HG02610 (cell line): ENCODE results near the gene BRPF3.
"Not testable (repeated sequence)": the region's sequence is repeated elsewhere in the genome, so short reads cannot be mapped to it uniquely, and the experiment has no call there.

Source experiments
- ATAC-seq: cut with Tn5 transposase; IDR thresholded peaks from one replicate; pipeline ENCODE4 v1.9.1; 2021; ENCODE audit warnings: mild to moderate bottlenecking, moderate library complexity; ENCODE audit not compliant: unreplicated experiment

Gene BRPF3

DNA sequence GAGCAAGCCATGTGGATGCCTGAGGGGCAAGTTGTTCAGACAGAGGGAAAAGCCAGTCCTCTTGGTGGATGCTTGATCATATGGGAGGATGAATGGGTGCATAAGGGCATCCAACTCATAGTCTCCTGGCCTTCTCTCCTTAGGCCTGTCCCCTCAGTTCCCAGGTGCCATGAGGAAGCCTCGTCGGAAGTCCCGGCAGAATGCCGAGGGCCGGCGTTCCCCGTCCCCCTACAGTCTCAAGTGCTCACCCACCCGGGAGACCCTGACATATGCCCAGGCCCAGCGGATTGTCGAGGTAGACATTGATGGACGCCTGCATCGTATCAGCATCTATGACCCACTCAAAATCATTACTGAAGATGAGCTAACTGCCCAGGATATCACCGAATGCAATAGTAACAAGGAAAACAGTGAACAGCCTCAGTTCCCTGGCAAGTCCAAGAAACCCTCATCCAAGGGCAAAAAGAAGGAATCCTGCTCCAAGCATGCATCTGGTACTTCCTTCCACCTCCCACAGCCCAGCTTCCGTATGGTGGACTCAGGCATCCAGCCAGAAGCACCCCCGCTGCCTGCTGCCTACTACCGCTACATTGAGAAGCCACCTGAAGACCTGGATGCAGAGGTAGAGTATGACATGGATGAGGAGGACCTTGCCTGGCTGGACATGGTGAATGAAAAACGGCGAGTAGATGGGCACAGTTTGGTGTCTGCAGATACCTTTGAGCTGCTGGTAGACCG, 3.8 kb downstream of the BRPF3 start:
- ATAC-seq: no peak

DNA sequence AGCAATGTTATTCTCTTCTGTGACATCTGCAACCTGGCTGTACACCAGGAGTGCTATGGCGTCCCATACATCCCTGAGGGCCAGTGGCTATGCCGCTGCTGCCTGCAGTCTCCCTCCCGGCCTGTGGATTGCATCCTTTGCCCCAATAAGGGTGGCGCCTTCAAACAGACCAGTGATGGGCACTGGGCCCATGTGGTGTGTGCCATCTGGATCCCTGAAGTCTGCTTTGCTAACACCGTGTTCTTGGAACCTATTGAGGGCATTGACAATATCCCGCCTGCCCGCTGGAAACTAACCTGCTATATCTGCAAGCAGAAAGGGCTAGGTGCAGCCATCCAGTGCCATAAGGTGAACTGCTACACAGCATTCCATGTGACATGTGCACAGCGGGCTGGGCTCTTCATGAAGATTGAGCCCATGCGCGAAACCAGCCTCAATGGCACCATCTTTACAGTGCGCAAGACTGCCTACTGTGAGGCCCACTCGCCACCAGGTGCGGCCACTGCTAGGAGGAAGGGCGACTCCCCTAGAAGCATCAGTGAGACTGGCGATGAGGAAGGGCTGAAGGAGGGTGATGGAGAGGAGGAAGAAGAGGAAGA, 4.6 kb downstream of the BRPF3 start:
- no peak for ATAC-seq

DNA sequence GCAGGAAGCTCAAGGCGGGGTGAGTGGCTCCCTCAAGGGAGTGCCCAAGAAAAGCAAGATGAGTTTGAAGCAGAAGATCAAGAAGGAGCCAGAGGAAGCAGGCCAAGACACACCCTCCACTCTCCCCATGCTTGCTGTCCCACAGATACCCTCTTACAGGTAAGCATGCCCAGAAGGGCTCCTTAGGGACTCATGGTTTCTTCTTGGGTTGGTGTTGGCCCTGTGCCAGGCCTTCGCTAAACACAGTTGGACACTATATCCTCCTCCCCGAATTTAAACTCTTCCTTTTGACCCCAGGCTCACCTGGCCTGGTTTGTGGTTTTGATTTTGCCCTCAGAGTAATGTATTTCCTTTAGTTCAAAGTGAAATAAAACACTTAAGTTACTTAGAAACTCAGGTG, 5.1 kb downstream of the BRPF3 start:
- ATAC-seq: no peak

GRCh38 chr6:36202101-36202500, 5.6 kb downstream of the BRPF3 start:
- ATAC-seq: no peak

- ATAC-seq: no peak
Measured at GRCh38 chr6:36204068-36204753, 7.7 kb downstream of the BRPF3 start.

GRCh38 chr6:36207155-36207554, 10.6 kb downstream of the BRPF3 start:
- ATAC-seq: no peak

DNA sequence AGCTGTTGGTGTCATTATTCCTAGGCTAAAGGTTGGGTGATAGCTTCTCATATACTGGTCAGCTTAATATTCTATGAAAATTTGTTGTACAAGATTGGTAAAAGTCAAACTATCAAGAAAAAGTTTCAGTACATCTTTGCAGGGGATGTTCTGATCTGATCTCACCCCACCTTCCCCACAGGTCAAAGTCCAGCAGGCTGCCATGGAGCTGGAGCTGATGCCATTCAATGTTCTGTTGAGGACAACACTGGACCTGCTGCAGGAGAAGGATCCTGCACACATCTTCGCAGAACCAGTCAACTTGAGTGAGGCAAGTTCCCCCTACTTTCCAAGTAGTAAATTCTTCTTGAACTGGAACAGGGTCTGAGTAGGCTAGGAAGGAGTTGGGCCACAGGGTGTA, 13.1 kb downstream of the BRPF3 start:
- no peak for ATAC-seq

DNA sequence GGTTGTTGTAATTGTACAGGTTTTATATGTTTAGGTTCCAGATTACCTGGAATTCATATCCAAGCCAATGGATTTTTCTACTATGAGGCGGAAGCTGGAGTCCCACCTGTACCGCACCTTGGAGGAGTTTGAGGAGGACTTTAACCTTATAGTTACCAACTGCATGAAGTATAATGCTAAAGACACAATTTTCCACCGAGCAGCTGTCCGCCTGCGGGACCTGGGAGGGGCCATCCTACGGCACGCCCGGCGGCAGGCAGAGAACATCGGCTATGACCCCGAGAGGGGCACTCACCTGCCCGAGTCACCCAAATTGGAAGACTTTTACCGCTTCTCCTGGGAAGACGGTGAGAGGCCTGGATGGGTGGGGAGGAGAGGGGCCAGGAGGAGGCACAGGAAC, 13.6 kb downstream of the BRPF3 start:
- no peak for ATAC-seq

GRCh38 chr6:36210886-36211595, 14.5 kb downstream of the BRPF3 start:
- no peak for ATAC-seq

GRCh38 chr6:36216559-36216958, 20.0 kb downstream of the BRPF3 start:
- no peak for ATAC-seq

DNA sequence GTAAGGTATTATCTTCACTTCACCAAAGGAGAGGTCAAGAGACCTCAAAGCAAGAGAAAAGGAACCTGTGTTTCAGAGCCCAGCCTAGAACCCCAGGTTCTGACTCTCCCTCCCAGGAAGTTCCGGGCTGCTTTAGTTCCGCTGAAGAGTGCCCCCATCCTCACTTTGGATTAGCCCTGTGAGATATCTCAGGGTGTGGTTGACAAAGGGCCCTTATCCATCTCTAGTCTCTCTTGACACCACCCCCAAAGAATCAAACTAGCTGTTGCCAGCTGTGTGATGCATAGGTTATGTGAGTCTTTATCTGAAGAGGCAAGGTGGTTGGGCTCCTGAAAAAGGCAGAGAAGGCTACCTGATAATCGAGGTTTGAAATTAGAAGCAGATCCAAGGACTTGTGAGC, 20.6 kb downstream of the BRPF3 start:
- ATAC-seq: no peak

DNA sequence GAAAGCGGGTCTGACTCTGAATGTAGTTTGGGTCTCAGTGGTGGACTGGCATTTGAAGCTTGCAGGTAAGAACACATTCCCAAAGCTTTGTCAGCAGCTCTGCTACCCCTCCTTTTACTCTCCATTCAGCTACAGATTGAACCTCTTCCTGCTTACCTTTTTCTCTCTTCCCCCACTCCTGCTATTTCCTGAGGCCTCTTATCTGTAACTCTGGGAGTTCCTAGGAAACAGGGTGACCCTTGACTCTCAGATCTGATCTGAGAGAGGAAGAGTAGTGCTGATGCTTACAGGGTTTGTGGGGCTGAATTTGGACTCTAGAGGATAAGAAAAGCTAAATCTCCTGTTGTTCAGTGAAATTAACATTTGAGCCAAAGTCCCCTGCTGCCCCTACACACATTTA, 21.4 kb downstream of the BRPF3 start:
- no peak for ATAC-seq

GRCh38 chr6:36218516-36218915, 22.0 kb downstream of the BRPF3 start:
- not testable (repeated sequence) for ATAC-seq

DNA sequence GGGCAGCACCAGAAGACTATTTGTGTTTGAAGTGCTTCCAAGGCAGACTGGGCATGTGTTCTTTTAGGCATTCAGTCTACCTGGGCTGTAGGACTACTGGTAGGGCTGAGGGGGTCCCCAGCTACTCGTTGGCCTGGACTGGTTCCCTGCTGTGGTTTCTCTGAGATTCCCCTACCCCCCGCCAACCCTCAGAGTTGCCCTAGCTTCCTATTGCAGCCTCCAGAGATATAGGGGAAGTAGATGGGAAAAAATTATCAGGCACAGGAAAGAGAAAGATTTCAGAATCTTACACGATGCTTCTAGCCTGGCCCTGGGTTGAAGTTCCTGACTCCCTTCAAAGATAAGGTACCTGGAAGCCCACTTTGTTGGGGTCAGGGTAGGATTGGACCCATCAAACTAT, 22.5 kb downstream of the BRPF3 start:
- ATAC-seq: no peak

DNA sequence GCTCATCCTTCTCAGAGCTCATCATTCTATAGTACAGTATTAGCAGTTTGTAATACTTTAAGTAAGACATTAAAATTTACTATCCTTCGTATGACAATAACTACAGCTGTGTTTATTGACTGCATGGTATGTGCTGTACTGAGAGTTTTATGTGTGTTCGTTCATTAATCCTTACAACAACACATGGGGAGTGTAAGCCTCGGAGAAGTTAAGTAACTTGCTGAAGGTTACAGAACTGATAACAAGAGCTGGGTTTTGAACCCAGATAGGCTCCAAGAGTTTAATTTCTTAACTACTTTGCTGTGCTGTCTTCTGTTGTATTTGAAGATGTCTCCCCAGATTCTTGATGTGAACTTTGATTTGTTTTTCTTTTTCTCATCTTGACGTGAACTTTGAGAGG, 23.7 kb downstream of the BRPF3 start:
- ATAC-seq: no peak

DNA sequence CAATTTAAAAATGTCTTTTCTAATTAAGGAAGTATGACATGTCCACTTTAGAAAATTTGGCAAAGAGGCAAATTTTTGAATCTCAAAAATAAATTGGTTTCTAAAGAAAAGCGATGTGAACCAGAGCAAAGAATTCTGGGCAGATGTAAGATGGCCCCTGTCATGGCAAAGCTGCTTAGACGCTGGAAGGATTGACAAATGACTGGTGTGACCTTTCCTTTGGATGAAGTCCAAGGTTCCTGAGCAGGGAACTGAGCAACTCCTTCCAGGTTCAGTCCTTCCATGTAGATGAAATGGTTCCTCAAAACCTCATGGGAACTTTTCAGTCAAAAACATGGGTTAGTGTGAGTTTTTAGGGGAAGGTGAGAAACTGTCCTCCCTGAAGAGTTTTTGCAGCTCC, 25.1 kb downstream of the BRPF3 start:
- ATAC-seq: no peak

DNA sequence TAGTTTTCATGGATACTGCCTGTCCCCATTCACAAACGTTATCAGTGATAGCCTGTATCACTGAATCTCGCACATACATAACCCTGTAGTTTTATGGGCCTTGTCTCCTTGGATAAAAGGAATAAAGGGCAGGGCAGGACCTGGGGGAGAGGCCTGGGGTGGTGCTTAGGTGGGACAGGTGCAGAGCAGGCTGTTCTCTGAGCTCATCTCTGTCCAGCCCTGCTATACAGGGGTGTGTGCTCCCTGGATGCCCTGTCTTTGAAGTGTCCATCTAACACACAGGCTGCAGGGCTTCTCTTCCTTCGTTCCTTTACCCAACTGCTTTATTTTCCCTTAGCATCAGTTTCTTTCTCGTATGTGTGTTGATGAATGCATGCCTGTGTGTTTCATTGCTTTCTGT, 26.4 kb downstream of the BRPF3 start:
- no peak for ATAC-seq

- no peak for ATAC-seq
Measured at GRCh38 chr6:36223706-36224105, 27.2 kb downstream of the BRPF3 start.

DNA sequence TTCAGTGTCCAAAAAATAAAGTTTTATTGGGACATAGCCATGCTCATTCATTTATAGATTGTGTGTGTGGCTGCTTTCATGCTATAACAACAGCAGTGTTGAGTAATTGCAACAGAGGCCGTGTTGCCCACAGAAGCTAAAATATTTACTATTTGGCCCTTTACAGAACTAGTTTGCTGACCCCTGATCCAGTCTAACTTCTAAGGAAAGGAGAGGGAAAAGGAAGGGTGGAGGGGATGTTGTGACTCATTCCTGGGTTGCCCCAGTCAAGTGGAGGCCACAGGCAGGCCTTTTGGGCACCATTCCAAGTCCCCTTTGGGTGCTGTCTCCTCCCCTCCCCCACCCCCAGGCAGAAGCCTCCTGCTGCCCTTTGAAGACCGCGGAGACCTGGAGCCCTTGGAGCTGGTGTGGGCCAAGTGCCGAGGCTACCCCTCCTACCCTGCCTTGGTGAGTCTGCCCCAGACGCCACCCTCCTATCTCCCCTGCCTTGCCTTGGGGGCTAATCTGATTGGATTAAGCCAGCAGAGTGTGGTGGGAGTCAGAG, 28.4 kb downstream of the BRPF3 start:
- ATAC-seq: no peak

- ATAC-seq: no peak
Measured at GRCh38 chr6:36226438-36227047, 30.0 kb downstream of the BRPF3 start.
